ENCODE results near the gene TMEM243. TPM values are rescaled to one million over a fixed set of nuclear protein-coding genes. Genes with fewer than 3 reads are reported as not detected.

Gene TMEM243
- total and polyA plus RNA-seq, 2 of the 4 experiments (the other 2 are of a cell fraction): 28.7 to 31.1 TPM

GRCh38 chr7:87187120-87187519 lies 32.4 kb downstream of the TMEM243 start:
- no peak overlapping the region for H3K4me3 ChIP-seq (ENCODE audit: insufficient read depth, low read depth, low read length)
- ATAC-seq (ENCODE audit: low read depth) (no peak), DNase-seq (no peak)
- no CpG with 5 or more reads among the region's 2 CpGs for WGBS, 2 experiments (ENCODE audit: extremely low coverage in 2 of 2, insufficient read length in 1 of 2)
- no TSS peak for BruUV-seq (replicated peaks)
- no peak overlapping the region for H4K8ac ChIP-seq (ENCODE audit: low read depth in 2 of 2, low read length in 2 of 2)
- no peak overlapping the region for H2AFZ ChIP-seq (replicated peaks; ENCODE audit: low read length, poor library complexity)
- no peak overlapping the region for H2AK5ac ChIP-seq (ENCODE audit: low read depth, low read length)
- H3K9ac ChIP-seq (ENCODE audit: low read depth, low read length): no peak overlapping the region
- no peak overlapping the region for H3K4me2 ChIP-seq (ENCODE audit: low read depth, low read length)
- in situ Hi-C loops (cut with MboI; ENCODE audit: low sequenced_read_pairs) (no loop called here), dilution Hi-C loops (cut with HindIII; ENCODE audit: low sequenced_read_pairs, unreplicated experiment) (no loop called here), intact Hi-C loops (cut with micrococcal nuclease) (loop anchor here (1.0 kb wide), 1 partner anchor 8 kb away; no protein-coding TSS in a partner anchor)
- POLR2A ChIA-PET (ENCODE audit: unreplicated experiment): no interaction called here
- H3K27ac ChIP-seq (ENCODE audit: insufficient read depth, low read length): no peak overlapping the region
- H3K36me3 ChIP-seq (ENCODE audit: control insufficient read depth, insufficient read depth, low read length): peaks cover 43% of the 10 kb centered on the region
- no peak overlapping the region for H2BK120ac ChIP-seq (ENCODE audit: low read depth, low read length)
- H2BK5ac ChIP-seq (ENCODE audit: low read depth, low read length, poor library complexity, severe bottlenecking): no peak overlapping the region
- H3K14ac ChIP-seq (replicated peaks; ENCODE audit: low read depth, low read length): no peak overlapping the region
- no peaks in the 10 kb centered on the region for H3K9me3 ChIP-seq (ENCODE audit: control insufficient read depth, insufficient read depth, low read length)
- no peaks in the 10 kb centered on the region for H3K27me3 ChIP-seq (ENCODE audit: control insufficient read depth, insufficient read depth, low read length)
- TF ChIP-seq RCOR1 (IDR thresholded peaks at IDR 0.05; ENCODE audit: insufficient replicate concordance, low read length): no peak
- no peak for TF ChIP-seq CTCF (conservative IDR thresholded peaks at IDR 0.05; ENCODE audit: low read depth, low read length)
- TF ChIP-seq ELK1 (IDR thresholded peaks at IDR 0.05; ENCODE audit: borderline replicate concordance, low read depth, low read length): no peak
- no peak for TF ChIP-seq CHD1 (IDR thresholded peaks at IDR 0.05; ENCODE audit: low read depth, low read length)
- no peak for TF ChIP-seq MAZ (IDR thresholded peaks at IDR 0.05; ENCODE audit: borderline replicate concordance, low read depth, low read length)
- no peak for TF ChIP-seq RAD21 (IDR thresholded peaks at IDR 0.05; ENCODE audit: low read length)
- TF ChIP-seq USF2 (IDR thresholded peaks at IDR 0.05; ENCODE audit: low read depth, low read length): no peak
- TF ChIP-seq FOS (IDR thresholded peaks at IDR 0.05; ENCODE audit: low read depth, low read length): no peak
- no peak for TF ChIP-seq SMC3 (IDR thresholded peaks at IDR 0.05; ENCODE audit: low read depth, low read length)
- no peak for TF ChIP-seq BHLHE40 (IDR thresholded peaks at IDR 0.05; ENCODE audit: low read depth, low read length)
- TF ChIP-seq MXI1 (IDR thresholded peaks at IDR 0.05; ENCODE audit: borderline replicate concordance, low read depth, low read length): no peak
- no peak for TF ChIP-seq CEBPB (IDR thresholded peaks at IDR 0.05; ENCODE audit: low read depth, low read length)
- no peak for TF ChIP-seq NFE2L2 (IDR thresholded peaks at IDR 0.05; ENCODE audit: low read depth, low read length)
- TF ChIP-seq MAFK (IDR thresholded peaks at IDR 0.05; ENCODE audit: low read depth, low read length): no peak
- TF ChIP-seq RFX5 (IDR thresholded peaks at IDR 0.05; ENCODE audit: low read depth, low read length): no peak
- no peak for TF ChIP-seq POLR2A (IDR thresholded peaks at IDR 0.05; ENCODE audit: low read depth, low read length)
- no peaks in the 10 kb centered on the region; the same call in 1 of the 2 replicates for H3K9me1 ChIP-seq (ENCODE audit: insufficient read depth, low read length)
- H2BK20ac ChIP-seq (ENCODE audit: low read depth, low read length): no peak overlapping the region
- H3K4me1 ChIP-seq (ENCODE audit: control insufficient read depth, insufficient read depth, low read length): no peaks in the 10 kb centered on the region
- no peak overlapping the region for H2AK9ac ChIP-seq (replicated peaks; ENCODE audit: low read depth, low read length, poor library complexity)
- no peak overlapping the region for H3K23ac ChIP-seq (ENCODE audit: low read depth, low read length)
- no peak overlapping the region for H3K56ac ChIP-seq (ENCODE audit: extremely low read depth, insufficient read depth, low read length)
- no peak overlapping the region for H4K5ac ChIP-seq (ENCODE audit: low read depth, low read length)
- H2BK15ac ChIP-seq (ENCODE audit: low read depth, low read length): no peak overlapping the region
- CTCF ChIA-PET: interaction anchor here (1.7 kb wide), 1 partner anchor 12 kb away, joined by 4 read pairs; no protein-coding TSS in a partner anchor
- no peaks in the 10 kb centered on the region for H4K20me1 ChIP-seq (ENCODE audit: insufficient read depth, low read length)
- H4K91ac ChIP-seq (ENCODE audit: insufficient read depth, low read depth, low read length): no peak overlapping the region
- H3K18ac ChIP-seq (ENCODE audit: low read depth, low read length): no peak overlapping the region
- H3K79me1 ChIP-seq (ENCODE audit: low read depth in 1 of 2, low read length in 2 of 2): peaks cover 13% of the 10 kb centered on the region in 2 experiments
- H3K4ac ChIP-seq (ENCODE audit: low read depth, low read length): no peak overlapping the region

All from IMR-90 (cell line).